ENCODE measurements around the gene CENATAC.
"Not testable (repeated sequence)": the region's sequence is repeated elsewhere in the genome, so short reads cannot be mapped to it uniquely, and the experiment has no call there.

Gene CENATAC

DNA sequence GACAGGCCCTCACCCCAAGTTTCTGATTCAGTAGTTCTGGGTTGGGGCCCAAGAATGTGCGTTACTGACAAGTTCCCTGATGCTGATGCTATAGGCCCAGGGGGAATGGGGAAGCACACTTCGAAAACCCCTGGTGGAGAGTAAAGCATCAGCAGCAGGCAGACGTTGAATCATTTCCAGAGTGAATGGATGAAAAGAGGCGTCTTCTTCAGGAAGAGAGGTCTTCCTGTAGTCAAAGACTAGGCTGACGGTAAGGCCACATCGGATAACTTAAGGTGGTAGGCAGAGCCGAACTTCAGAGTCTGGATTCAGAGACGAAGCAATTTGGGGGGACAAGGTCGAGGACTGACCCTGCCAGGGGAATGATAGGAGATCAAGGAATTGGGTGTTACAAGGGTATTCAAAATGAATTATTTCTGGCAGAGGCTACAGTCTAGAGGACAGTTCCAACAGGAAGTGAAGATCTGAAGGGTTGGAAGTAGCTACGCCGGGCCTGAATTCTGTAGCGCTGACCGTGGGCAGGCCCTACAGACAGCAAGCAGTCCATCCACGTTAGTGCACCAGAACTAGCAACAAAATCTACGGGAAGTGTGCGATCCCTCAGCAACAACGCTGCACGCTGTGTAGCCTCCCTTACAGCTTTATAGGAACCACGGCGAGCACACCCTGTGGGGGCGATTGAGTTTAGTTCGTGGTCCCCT is 862 bp upstream of the CENATAC start:
- DNase-seq (ENCODE audit: low spot score), result peak; percentile 64

- no peak for DNase-seq (ENCODE audit: low spot score)
These were observed 415 bp downstream of the CENATAC start for GRCh38 chr11:118998388-118998717.

DNA sequence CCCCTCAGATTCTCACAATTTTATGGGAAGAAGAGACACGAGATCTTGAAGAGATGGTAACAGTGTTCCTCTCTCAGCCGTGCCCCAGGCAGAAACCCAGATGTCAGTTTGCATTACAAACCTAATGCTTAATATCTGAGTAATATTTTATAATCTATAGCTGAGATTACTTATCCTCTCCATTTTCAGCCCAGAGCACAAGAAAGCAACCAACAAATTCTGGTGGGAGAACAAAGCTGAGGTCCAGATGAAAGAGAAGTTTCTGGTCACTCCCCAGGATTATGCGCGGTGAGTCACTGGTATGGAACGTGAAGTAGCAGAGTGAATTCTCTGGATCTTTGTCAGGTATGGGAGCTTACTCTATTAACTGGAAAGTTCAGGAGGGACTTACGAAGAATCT is 884 bp downstream of the CENATAC start:
- peak; percentile 71 for DNase-seq (ENCODE audit: low spot score)

GRCh38 chr11:119000906-119001305 is 3.0 kb downstream of the CENATAC start:
- no peak for DNase-seq (ENCODE audit: low spot score)

DNA sequence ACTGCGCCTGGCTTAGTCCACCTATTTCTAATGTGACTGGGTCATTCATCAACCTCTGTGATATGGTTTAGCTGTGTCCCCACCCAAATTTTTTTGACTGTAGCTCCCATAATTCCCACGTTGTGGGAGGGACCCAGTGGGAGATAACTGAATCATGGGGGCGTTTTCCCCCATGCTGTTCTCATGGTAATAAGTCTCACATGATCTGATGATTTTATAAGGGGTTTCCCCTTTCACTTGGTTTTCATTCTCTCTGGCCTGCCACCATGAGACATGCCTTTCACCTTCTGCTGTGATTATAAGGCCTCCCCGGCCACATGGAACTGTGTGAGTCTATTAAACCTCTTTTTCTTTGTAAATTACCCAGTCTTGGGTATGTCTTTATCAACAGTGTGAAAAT is 8.7 kb downstream of the CENATAC start:
- DNase-seq (ENCODE audit: low spot score), result no peak

DNA sequence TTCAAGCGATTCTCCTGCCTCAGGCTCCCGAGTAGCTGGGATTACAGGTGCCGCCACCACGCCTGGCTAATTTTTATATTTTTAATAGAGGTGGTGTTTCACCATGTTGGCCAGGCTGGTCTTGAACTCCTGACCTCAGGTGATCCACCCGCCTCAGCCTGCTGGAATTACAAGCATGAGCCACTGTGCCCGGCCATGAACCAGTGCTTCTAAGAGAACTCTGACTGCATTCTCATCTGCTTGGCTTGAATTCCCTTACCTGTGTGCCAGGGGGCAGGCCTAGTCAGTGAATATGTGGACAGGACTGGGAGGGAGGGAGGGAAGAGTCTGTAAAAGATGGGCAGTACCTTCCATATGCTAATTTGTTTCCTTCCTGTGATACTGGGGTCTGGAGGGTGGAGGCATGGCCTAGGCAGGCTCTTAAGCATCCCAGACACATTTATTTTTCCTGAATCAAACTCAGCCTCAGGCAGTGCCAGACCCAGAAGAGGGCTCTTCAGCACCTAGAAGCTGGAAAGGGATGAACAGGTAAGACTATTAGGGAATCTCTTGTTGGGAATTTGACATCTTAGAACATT is 13.6 kb downstream of the CENATAC start:
- DNase-seq (ENCODE audit: low spot score), result peak; percentile 0

DNA sequence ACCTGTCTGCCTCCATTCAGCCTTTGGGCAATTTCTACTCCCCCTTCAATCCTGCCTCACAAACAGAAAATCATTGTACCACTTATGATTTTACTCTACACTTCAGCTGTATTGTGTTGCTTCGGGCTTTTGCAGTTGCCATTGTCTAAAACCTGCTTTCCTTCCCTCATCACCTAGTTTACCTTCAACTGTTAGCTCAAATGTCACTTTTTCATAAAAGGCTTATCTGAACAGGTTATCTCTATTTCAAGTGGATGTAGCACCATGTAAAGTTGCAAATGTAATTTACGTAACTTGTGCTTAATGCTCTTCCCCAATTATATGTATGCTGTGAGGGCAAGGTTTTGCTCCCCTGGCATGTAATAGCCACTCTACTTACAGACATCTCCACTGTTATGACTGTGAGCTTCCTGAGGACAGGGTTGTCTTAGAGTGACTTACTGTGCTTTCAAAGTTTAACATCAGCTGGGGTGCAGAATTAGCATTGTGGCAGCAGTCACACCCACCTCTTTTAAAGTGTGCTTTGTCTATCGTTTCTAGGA is 14.8 kb downstream of the CENATAC start:
- peak; percentile 0 for DNase-seq (ENCODE audit: low spot score)

GRCh38 chr11:119014209-119014924 is 16.4 kb downstream of the CENATAC start:
- DNase-seq (ENCODE audit: low spot score), result no peak

DNA sequence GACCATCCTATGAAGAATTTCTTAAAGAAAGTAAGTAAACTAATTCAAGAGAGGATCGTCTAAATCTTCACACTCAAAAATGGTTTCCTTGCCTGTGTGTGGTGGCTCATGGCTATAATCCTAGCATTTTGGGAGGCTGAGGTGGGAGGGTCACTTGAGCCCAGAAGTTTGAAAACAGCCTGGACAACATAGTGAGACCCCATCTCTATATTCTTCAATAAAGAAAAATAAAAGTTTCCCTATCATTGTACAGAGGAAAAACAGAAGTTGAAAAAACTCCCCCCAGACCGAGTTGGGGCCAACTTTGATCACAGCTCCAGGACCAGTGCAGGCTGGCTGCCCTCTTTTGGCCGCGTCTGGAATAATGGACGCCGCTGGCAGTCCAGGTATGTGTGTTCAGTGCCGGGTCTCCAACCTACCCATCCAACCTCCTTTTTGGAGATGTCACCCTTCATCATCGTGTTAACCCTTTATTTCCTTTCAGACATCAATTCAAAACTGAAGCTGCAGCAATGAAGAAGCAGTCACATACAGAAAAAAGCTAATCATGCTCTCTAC is 17.2 kb downstream of the CENATAC start:
- no peak for DNase-seq (ENCODE audit: low spot score)

DNA sequence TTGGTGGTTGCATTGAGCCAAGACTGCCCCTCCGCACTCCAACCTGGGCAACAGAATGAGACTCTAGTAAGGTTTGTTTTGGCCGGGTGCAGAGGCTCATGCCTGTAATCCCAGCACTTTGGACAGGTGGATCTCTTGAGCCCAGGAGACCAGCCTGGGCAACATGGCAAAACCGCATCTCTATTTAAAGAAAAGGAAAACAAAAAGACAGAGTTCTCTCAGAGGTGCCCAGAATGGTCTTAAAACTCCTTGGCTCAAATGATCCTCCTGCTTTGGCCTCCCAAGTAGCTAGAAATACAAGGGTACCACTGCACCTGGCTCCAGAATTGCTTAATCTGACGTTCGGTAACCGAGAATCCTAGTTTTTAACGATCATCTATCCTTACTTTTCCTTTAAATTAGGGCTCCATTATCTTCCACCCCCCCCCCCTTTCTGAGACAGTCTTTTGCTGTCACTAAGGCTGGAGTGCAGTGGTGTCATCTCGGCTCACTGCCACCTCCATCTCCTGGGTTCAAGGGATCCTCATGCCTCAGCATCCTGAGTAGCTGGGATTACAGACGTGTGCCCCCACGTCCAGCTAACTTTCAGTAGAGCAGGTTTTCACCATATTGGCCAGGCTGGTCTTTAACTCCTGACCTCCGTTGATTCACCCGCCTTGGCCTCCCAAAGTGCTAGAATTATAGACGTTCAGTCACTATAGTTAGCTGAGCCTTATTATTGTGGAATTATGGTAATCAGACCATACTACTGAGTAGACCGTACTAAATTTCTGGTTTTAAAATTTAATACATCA is 18.5 kb downstream of the CENATAC start:
- no peak for DNase-seq (ENCODE audit: low spot score)

- DNase-seq (ENCODE audit: low spot score), result not testable (repeated sequence)
These were observed 19.4 kb downstream of the CENATAC start for GRCh38 chr11:119017377-119017776.

GRCh38 chr11:119018074-119018938 is 20.4 kb downstream of the CENATAC start, which contains the start of the genes RPS25 and TRAPPC4:
Gene RPS25 (minus strand): TSS chr11:119018343. CDS start chr11:119018284, 59 bp downstream.
Gene TRAPPC4 (plus strand): TSS chr11:119018766. CDS start chr11:119018796, 30 bp downstream.
- DNase-seq (ENCODE audit: low spot score), result peak; percentile 93

- DNase-seq (ENCODE audit: low spot score), result peak; percentile 6
These were observed 22.1 kb downstream of the CENATAC start for GRCh38 chr11:119019996-119020395.

GRCh38 chr11:119021631-119022030 is 23.7 kb downstream of the CENATAC start:
- DNase-seq (ENCODE audit: low spot score), result no peak

GRCh38 chr11:119023741-119024140 is 25.8 kb downstream of the CENATAC start:
- DNase-seq (ENCODE audit: low spot score), result no peak

GRCh38 chr11:119024430-119025098 is 26.6 kb downstream of the CENATAC start:
- no peak for DNase-seq (ENCODE audit: low spot score)

DNA sequence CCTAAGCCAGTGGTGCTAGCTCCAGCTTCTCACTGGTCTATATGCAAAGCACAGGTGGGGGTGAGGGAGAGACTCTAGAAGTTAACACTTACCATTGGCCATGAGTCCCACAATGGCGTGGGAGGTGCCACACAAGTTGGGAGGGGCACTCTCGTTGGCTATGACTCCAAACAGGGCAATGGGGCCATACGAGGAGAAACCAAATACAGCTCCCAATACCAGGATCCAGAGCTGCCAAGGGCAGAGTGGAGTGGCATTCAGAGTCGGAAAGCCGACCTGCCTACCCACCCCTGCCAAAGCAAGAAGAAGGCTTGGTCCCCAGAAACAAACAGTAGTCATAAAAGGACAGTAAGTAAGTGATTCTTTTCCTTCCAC is 27.1 kb downstream of the CENATAC start:
- DNase-seq (ENCODE audit: low spot score), result no peak

- no peak for DNase-seq (ENCODE audit: low spot score)
These were observed 27.6 kb downstream of the CENATAC start for GRCh38 chr11:119025541-119025940.

DNA sequence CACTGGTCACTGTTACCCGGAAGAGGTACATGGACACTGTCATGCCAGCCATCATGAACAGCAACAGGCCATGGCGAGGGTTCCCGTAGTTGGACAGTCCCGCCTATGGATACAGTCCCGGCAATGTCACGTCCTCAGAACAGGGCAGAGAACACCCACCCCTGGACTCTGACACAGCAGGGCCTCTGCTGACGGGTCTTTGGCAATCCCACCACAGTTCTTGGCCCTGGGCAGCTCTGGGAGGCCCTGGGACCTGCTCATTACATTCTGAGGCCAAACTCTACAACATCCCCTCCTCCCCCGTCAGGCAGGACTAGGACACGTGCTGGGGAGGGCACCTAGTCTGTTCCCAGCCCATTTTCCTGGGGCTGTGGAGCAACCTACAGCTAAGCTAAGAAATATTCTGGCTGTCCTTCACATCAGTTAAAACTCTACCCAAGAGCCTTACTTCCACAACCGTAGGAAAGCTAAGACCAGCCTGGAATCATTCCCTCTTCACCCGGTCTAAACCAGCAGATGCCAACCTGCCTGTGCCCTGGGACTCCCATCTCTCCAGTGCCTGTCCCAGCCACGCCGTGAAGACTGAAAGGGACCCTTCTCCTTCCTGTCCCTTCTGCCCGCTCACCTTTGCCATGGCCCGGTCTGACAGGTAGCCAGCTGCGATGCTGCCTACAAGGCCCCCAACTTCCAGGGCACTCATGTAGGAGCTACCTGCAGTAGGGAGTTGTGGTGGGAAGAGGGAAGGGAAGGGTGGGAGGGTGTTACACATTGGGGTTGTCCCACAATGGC is 28.2 kb downstream of the CENATAC start:
- no peak for DNase-seq (ENCODE audit: low spot score)

Measured in AG08396 (cell line).